Mammary epithelial cell (primary cell): ENCODE data around the gene DBT.
"Not testable (repeated sequence)": the region's sequence is repeated elsewhere in the genome, so short reads cannot be mapped to it uniquely, and the experiment has no call there.

Experiments
- EZH2 ChIP-seq: IDR thresholded peaks from 2 replicates; pipeline ENCODE4 v1.6.1; 2012; ENCODE audit warnings: low read length, inconsistent platforms, borderline replicate concordance
- TF ChIP-seq, protein P1 (sequence below), 2 donors: IDR thresholded peaks in 1 of 2; conservative IDR thresholded peaks in 1 of 2; 2 replicates each; pipeline ENCODE4 v1.5.1; 2011 to 2012; ENCODE audit warnings: inconsistent platforms in 2 of 2, low read length in 2 of 2, mild to moderate bottlenecking in 2 of 2, control low read depth in 1 of 2, low read depth in 1 of 2; ENCODE audit not compliant: insufficient read depth in 1 of 2; ENCODE audit errors: extremely low read depth in 1 of 2

DNA sequence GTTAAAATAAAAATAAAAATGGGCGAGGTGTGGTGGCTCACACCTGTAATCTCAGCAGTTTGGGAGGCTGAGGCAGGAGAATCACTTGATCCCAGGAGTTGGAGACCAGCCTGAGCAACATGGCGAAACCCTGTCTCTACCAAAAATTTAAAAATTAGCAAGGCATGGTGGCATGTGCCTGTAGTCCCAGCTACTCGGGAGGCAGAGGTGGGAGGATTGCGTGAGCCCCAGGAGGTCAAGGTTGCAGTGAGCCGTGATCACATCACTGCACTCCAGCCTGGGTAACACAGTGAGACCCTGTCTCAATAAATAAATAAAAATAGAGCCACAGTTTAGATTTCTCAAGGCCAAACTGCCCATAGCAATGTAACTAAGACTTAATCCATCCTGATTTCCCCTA is 6.6 kb upstream of the DBT start:
- TF ChIP-seq, protein P1, sequence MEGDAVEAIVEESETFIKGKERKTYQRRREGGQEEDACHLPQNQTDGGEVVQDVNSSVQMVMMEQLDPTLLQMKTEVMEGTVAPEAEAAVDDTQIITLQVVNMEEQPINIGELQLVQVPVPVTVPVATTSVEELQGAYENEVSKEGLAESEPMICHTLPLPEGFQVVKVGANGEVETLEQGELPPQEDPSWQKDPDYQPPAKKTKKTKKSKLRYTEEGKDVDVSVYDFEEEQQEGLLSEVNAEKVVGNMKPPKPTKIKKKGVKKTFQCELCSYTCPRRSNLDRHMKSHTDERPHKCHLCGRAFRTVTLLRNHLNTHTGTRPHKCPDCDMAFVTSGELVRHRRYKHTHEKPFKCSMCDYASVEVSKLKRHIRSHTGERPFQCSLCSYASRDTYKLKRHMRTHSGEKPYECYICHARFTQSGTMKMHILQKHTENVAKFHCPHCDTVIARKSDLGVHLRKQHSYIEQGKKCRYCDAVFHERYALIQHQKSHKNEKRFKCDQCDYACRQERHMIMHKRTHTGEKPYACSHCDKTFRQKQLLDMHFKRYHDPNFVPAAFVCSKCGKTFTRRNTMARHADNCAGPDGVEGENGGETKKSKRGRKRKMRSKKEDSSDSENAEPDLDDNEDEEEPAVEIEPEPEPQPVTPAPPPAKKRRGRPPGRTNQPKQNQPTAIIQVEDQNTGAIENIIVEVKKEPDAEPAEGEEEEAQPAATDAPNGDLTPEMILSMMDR (conservative IDR thresholded peaks at IDR 0.05 in 1 of 2, IDR thresholded peaks at IDR 0.05 in 1 of 2; ENCODE audit: extremely low read depth in 1 of 2, insufficient read depth in 1 of 2, low read depth in 1 of 2, low read length in 2 of 2): not testable (repeated sequence)
- TF ChIP-seq EZH2: not testable (repeated sequence)
